T-cell (primary cell): ENCODE results near the gene AKAP13. TPM values are rescaled to one million over a fixed set of nuclear protein-coding genes. Genes with fewer than 3 reads are reported as not detected.

ENCODE experiments used
- ATAC-seq, 4 experiments: fragments of 200-7000 bp in 3 of 4; fragments of 150-1000 bp in 1 of 4; cut with Tn5 transposase; replicated peaks in 1 of 4; 1 replicate in 3 of 4; 2 replicates in 1 of 4; pipeline ENCODE4 v1.10.0; 2021; ENCODE audit warnings: moderate library complexity in 3 of 4, mild to moderate bottlenecking in 2 of 4, moderate number of reproducible peaks in 1 of 4
- CTCF ChIA-PET, 2 donors: fragments of 300-600 bp; sonication (Branson Sonifier 250); formaldehyde crosslinking; loops; one replicate each; lab custom pipeline; 2022; ENCODE audit warnings: antibody characterized with exemption in 2 of 2; lab: Charles Lee
- POLR2A ChIA-PET, 2 donors: fragments of 300-600 bp; sonication (Branson Sonifier 250); formaldehyde crosslinking; loops; one replicate each; lab custom pipeline; 2022; ENCODE audit warnings: antibody characterized with exemption in 2 of 2; lab: Charles Lee
- DNase-seq, 35 experiments: peaks; one replicate each; pipeline versions ENCODE4 v3.0.0 to v3.0.0-alpha.2; 2013 to 2023
- H3K27ac ChIP-seq: one replicate; pipeline ENCODE4 v1.5.1; 2013; ENCODE audit warnings: low read length
- H3K27me3 ChIP-seq, 2 experiments: replicated peaks in 1 of 2; 1 replicate in 1 of 2; 2 replicates in 1 of 2; pipeline versions ENCODE4 v1.6.1 to v1.7.0; 2013; ENCODE audit warnings: low read length in 1 of 2, mixed read lengths in 1 of 2; ENCODE audit not compliant: control insufficient read depth in 2 of 2, insufficient read depth in 2 of 2; ENCODE audit errors: extremely low read depth in 1 of 2
- H3K36me3 ChIP-seq, 2 donors: 1 replicate in 1 of 2; 2 replicates in 1 of 2; pipeline versions ENCODE4 v1.6.1 to v1.7.0; 2013; ENCODE audit warnings: low read length in 1 of 2; ENCODE audit not compliant: control insufficient read depth in 2 of 2, insufficient read depth in 1 of 2; ENCODE audit errors: extremely low read depth in 1 of 2
- H3K4me1 ChIP-seq, 2 experiments: 1 replicate in 1 of 2; 2 replicates in 1 of 2; pipeline versions ENCODE4 v1.6.1 to v1.7.0; 2013; ENCODE audit warnings: low read length in 2 of 2, mixed read lengths in 1 of 2; ENCODE audit not compliant: insufficient read depth in 2 of 2, control insufficient read depth in 1 of 2; ENCODE audit errors: extremely low read depth in 1 of 2
- H3K4me3 ChIP-seq, 2 donors: 1 replicate in 1 of 2; 2 replicates in 1 of 2; pipeline versions ENCODE4 v1.5.1 to v1.7.0; 2013; ENCODE audit warnings: mild to moderate bottlenecking in 2 of 2, low read length in 1 of 2, moderate library complexity in 1 of 2; ENCODE audit not compliant: control insufficient read depth in 1 of 2; ENCODE audit errors: extremely low read depth in 1 of 2
- H3K9me3 ChIP-seq: 2 replicates; pipeline ENCODE4 v1.7.0; 2013
- H3K27ac Mint-ChIP-seq, 2 donors: one replicate each; pipeline ENCODE4 v1.8.0; 2020 to 2021; ENCODE audit warnings: mild to moderate bottlenecking in 2 of 2, mixed read lengths in 2 of 2
- H3K27me3 Mint-ChIP-seq, 2 donors: one replicate each; pipeline ENCODE4 v1.8.0; 2021 to 2022; ENCODE audit warnings: mixed read lengths in 2 of 2
- H3K36me3 Mint-ChIP-seq: one replicate; pipeline ENCODE4 v1.8.0; 2021; ENCODE audit warnings: mixed read lengths
- H3K4me1 Mint-ChIP-seq, 3 donors: one replicate each; pipeline ENCODE4 v1.8.0; 2020 to 2022; ENCODE audit warnings: mixed read lengths in 3 of 3, mild to moderate bottlenecking in 1 of 3
- H3K4me3 Mint-ChIP-seq, 3 donors: one replicate each; pipeline ENCODE4 v1.8.0; 2020 to 2022; ENCODE audit warnings: mild to moderate bottlenecking in 3 of 3, mixed read lengths in 3 of 3, moderate library complexity in 3 of 3
- H3K9me3 Mint-ChIP-seq, 3 donors: one replicate each; pipeline ENCODE4 v1.8.0; 2020 to 2022; ENCODE audit warnings: mixed read lengths in 3 of 3
- WGBS: methylation state at CpG from one replicate; pipeline ENCODE4 v1.1.5; 2013; ENCODE audit warnings: missing lambda C conversion rate; ENCODE audit not compliant: insufficient coverage; 5-methylcytosine and 5-hydroxymethylcytosine counted together
- total RNA-seq, 35 experiments: library from RNA in 6 of 35; stranded (reverse) in 6 of 35; fragments of 120-200 nt in 1 of 35; gene quantifications; one replicate each; pipeline versions ENCODE4 v1.2.1 to v1.2.4 and lab custom pipeline; 2013 to 2026

Gene AKAP13
- total RNA-seq, 5 donors from 2014 or later (not counting 1 experiment from before 2014, with no cell fraction given), result 232 to 391 (median 281) TPM

GRCh38 chr15:85726454-85726853 is 346.1 kb downstream of the AKAP13 start:
- no peak for DNase-seq
- peaks cover 0 to 15% of the 10 kb centered on the region in 2 experiments for H3K4me1 ChIP-seq
- CTCF ChIA-PET, result interaction anchor here in 1 of 2 donors (0.6 to 1.3 kb wide), 2 partner anchors 62 to 431 kb away, joined by 3 read pairs; no protein-coding TSS in a partner anchor
- no CpG with 5 or more reads among the region's 2 CpGs for WGBS
- peaks cover 10 to 95% of the 10 kb centered on the region in 2 donors for H3K36me3 ChIP-seq
- no peak overlapping the region for H3K4me3 ChIP-seq
- H3K9me3 Mint-ChIP-seq, result no peaks in the 10 kb centered on the region
- H3K9me3 ChIP-seq, result no peaks in the 10 kb centered on the region
- ATAC-seq, result no peak
- no peak overlapping the region for H3K4me3 Mint-ChIP-seq
- peak overlapping the region; percentile 10 for H3K27ac ChIP-seq
- no peaks in the 10 kb centered on the region for H3K27me3 ChIP-seq
- H3K27me3 Mint-ChIP-seq, result no peaks in the 10 kb centered on the region
- H3K4me1 Mint-ChIP-seq, result peaks cover 17 to 41% (median 38%) of the 10 kb centered on the region in 3 donors
- peaks cover 62% of the 10 kb centered on the region for H3K36me3 Mint-ChIP-seq
- H3K27ac Mint-ChIP-seq, result peak overlapping the region; percentile 43 to 68
- POLR2A ChIA-PET, result interaction anchor here in 1 of 2 donors (0.5 kb wide), 1 partner anchor 12 kb away, joined by 8 read pairs; no protein-coding TSS in a partner anchor

- POLR2A ChIA-PET, result no interaction called here
- H3K36me3 Mint-ChIP-seq, result peaks cover 60% of the 10 kb centered on the region
- 100% methylated on average over 1 of the region's 2 CpGs for WGBS
- CTCF ChIA-PET, result interaction anchor here in 1 of 2 donors (0.6 to 1.6 kb wide), 3 partner anchors 20 to 431 kb away, joined by 3 to 5 read pairs (median 3); no protein-coding TSS in a partner anchor
- DNase-seq (no peak), ATAC-seq (no peak)
- Histone ChIP-seq H3K27ac (no peak overlapping the region), H3K4me3 (no peak overlapping the region), H3K4me1 (peaks cover 0 to 15% of the 10 kb centered on the region in 2 experiments), H3K36me3 (peaks cover 9 to 95% of the 10 kb centered on the region in 2 donors), H3K9me3 (no peaks in the 10 kb centered on the region), H3K27me3 (no peaks in the 10 kb centered on the region)
- H3K27me3 Mint-ChIP-seq, result no peaks in the 10 kb centered on the region
- peaks cover 17 to 37% (median 32%) of the 10 kb centered on the region in 3 donors for H3K4me1 Mint-ChIP-seq
- H3K9me3 Mint-ChIP-seq, result no peaks in the 10 kb centered on the region
- no peak overlapping the region for H3K4me3 Mint-ChIP-seq
- H3K27ac Mint-ChIP-seq, result peak overlapping the region; percentile 41 to 43
Observed at GRCh38 chr15:85727068-85727467, 346.7 kb downstream of the AKAP13 start.

- ATAC-seq, result peak; percentile 77 to 87 (median 84)
- ChIA-PET CTCF (interaction anchor here (0.7 to 1.8 kb wide), 9 partner anchors 8 to 112 kb away, joined by 3 to 10 read pairs (median 4); no protein-coding TSS in a partner anchor), POLR2A (interaction anchor here (0.6 to 0.7 kb wide), 2 partner anchors 96 to 1094 kb away, joined by 3 read pairs; no protein-coding TSS in a partner anchor)
- H3K36me3 ChIP-seq, result peaks cover 6 to 91% of the 10 kb centered on the region in 2 donors
- Mint-ChIP-seq H3K9me3 (peaks cover 2 to 10% (median 4%) of the 10 kb centered on the region in 3 donors), H3K27me3 (no peaks in the 10 kb centered on the region), H3K36me3 (peaks cover 58% of the 10 kb centered on the region), H3K27ac (peak overlapping the region; percentile 48 to 79), H3K4me3 (no peak overlapping the region), H3K4me1 (peaks cover 8 to 13% (median 13%) of the 10 kb centered on the region in 3 donors)
- peaks cover 4% of the 10 kb centered on the region for H3K9me3 ChIP-seq
- H3K27ac ChIP-seq, result peak overlapping the region; percentile 9
- no peaks in the 10 kb centered on the region for H3K27me3 ChIP-seq
- no CpG with 5 or more reads among the region's 5 CpGs for WGBS
- H3K4me3 ChIP-seq, result no peak overlapping the region
- DNase-seq, result peak in 20 of 35 experiments; percentile 15 to 82 (median 38)
- peaks cover 0 to 3% of the 10 kb centered on the region in 2 experiments for H3K4me1 ChIP-seq
Observed at GRCh38 chr15:85730001-85730820, 349.8 kb downstream of the AKAP13 start.

GRCh38 chr15:85733416-85733815 is 353.0 kb downstream of the AKAP13 start:
- no peaks in the 10 kb centered on the region for H3K27me3 ChIP-seq
- peaks cover 4% of the 10 kb centered on the region for H3K9me3 ChIP-seq
- H3K9me3 Mint-ChIP-seq, result peaks cover 2 to 10% (median 4%) of the 10 kb centered on the region in 3 donors
- ATAC-seq (no peak), DNase-seq (no peak)
- H3K4me1 Mint-ChIP-seq, result peaks cover 8 to 13% (median 13%) of the 10 kb centered on the region in 3 donors
- no peak overlapping the region for H3K4me3 Mint-ChIP-seq
- H3K4me1 ChIP-seq, result peaks cover 0 to 3% of the 10 kb centered on the region in 2 experiments
- no peak overlapping the region for H3K4me3 ChIP-seq
- H3K27ac Mint-ChIP-seq, result peak overlapping the region in 1 of 2 donors; percentile 12
- H3K27me3 Mint-ChIP-seq, result no peaks in the 10 kb centered on the region
- H3K27ac ChIP-seq, result no peak overlapping the region
- peaks cover 61% of the 10 kb centered on the region for H3K36me3 Mint-ChIP-seq
- ChIA-PET POLR2A (interaction anchor here (0.6 to 0.7 kb wide), 3 partner anchors 21 to 114 kb away, joined by 3 to 8 read pairs (median 6); no protein-coding TSS in a partner anchor), CTCF (interaction anchor here (0.7 to 1.2 kb wide), 5 partner anchors 9 to 436 kb away, joined by 3 to 7 read pairs (median 5); no protein-coding TSS in a partner anchor)
- peaks cover 3 to 88% of the 10 kb centered on the region in 2 donors for H3K36me3 ChIP-seq

GRCh38 chr15:85737061-85737460 is 356.7 kb downstream of the AKAP13 start:
- Mint-ChIP-seq H3K27ac (peak overlapping the region; percentile 22 to 70), H3K4me1 (peaks cover 2 to 13% (median 2%) of the 10 kb centered on the region in 3 donors), H3K27me3 (no peaks in the 10 kb centered on the region), H3K9me3 (peaks cover 2 to 10% (median 4%) of the 10 kb centered on the region in 3 donors), H3K4me3 (no peak overlapping the region), H3K36me3 (peaks cover 63% of the 10 kb centered on the region)
- Histone ChIP-seq H3K27me3 (no peaks in the 10 kb centered on the region), H3K4me1 (no peaks in the 10 kb centered on the region), H3K27ac (no peak overlapping the region), H3K36me3 (peaks cover 13 to 82% of the 10 kb centered on the region in 2 donors), H3K4me3 (no peak overlapping the region), H3K9me3 (peaks cover 4% of the 10 kb centered on the region)
- ChIA-PET CTCF (interaction anchor here in 1 of 2 donors (0.5 kb wide), 1 partner anchor 1107 kb away, joined by 4 read pairs; no protein-coding TSS in a partner anchor), POLR2A (interaction anchor here (0.5 to 0.6 kb wide), 2 partner anchors 356 kb away, joined by 3 to 5 read pairs; no protein-coding TSS in a partner anchor)
- 100% methylated on average over 2 of the region's 6 CpGs for WGBS
- ATAC-seq (no peak), DNase-seq (no peak)

- CTCF ChIA-PET, result interaction anchor here in 1 of 2 donors (0.9 kb wide), 1 partner anchor 485 kb away, joined by 6 read pairs; no protein-coding TSS in a partner anchor
- POLR2A ChIA-PET, result interaction anchor here (0.6 to 0.7 kb wide), 3 partner anchors 55 to 1117 kb away, joined by 4 to 7 read pairs (median 6); no protein-coding TSS in a partner anchor
- Mint-ChIP-seq H3K9me3 (no peaks in the 10 kb centered on the region), H3K4me1 (peaks cover 0 to 2% (median 0%) of the 10 kb centered on the region in 3 donors), H3K27me3 (no peaks in the 10 kb centered on the region), H3K36me3 (peaks cover 60% of the 10 kb centered on the region), H3K27ac (no peak overlapping the region), H3K4me3 (no peak overlapping the region)
- Histone ChIP-seq H3K9me3 (no peaks in the 10 kb centered on the region), H3K27me3 (no peaks in the 10 kb centered on the region), H3K27ac (no peak overlapping the region), H3K4me3 (no peak overlapping the region), H3K4me1 (no peaks in the 10 kb centered on the region), H3K36me3 (peaks cover 25 to 88% of the 10 kb centered on the region in 2 donors)
- 96% methylated on average over 19 of the region's 20 CpGs for WGBS
- ATAC-seq (no peak), DNase-seq (no peak)
Observed at GRCh38 chr15:85741021-85741421, 360.6 kb downstream of the AKAP13 start.
